GM21786 (cell line): ENCODE results near the gene TMEM233.
"Not testable (repeated sequence)": the region's sequence is repeated elsewhere in the genome, so short reads cannot be mapped to it uniquely, and the experiment has no call there.

Experiments
- ATAC-seq: cut with Tn5 transposase; IDR thresholded peaks from one replicate; pipeline ENCODE4 v1.9.1; 2021; ENCODE audit not compliant: unreplicated experiment

TMEM233 gene

GRCh38 chr12:119603767-119604166 lies 10.2 kb downstream of the TMEM233 start:
- ATAC-seq: no peak

GRCh38 chr12:119609358-119609757 lies 15.8 kb downstream of the TMEM233 start:
- ATAC-seq: no peak

- no peak for ATAC-seq
Observed at GRCh38 chr12:119613319-119613936, 19.9 kb downstream of the TMEM233 start.

- no peak for ATAC-seq
Observed at GRCh38 chr12:119614705-119615104, 21.1 kb downstream of the TMEM233 start.

GRCh38 chr12:119615518-119616475 lies 22.2 kb downstream of the TMEM233 start:
- ATAC-seq: no peak

- ATAC-seq: not testable (repeated sequence)
Observed at GRCh38 chr12:119618328-119618896, 24.8 kb downstream of the TMEM233 start.

- ATAC-seq: no peak
Observed at GRCh38 chr12:119620490-119620889, 26.9 kb downstream of the TMEM233 start.

- ATAC-seq: no peak
Observed at GRCh38 chr12:119621878-119622277, 28.3 kb downstream of the TMEM233 start.

GRCh38 chr12:119624966-119625365 lies 31.4 kb downstream of the TMEM233 start:
- ATAC-seq: no peak

GRCh38 chr12:119627019-119627643 lies 33.6 kb downstream of the TMEM233 start:
- ATAC-seq: no peak

GRCh38 chr12:119627686-119628085 lies 34.1 kb downstream of the TMEM233 start:
- ATAC-seq: no peak

GRCh38 chr12:119630223-119630780 lies 36.7 kb downstream of the TMEM233 start:
- ATAC-seq: no peak

GRCh38 chr12:119630962-119631550 lies 37.5 kb downstream of the TMEM233 start:
- no peak for ATAC-seq

- ATAC-seq: no peak
Observed at GRCh38 chr12:119631930-119632678, 38.5 kb downstream of the TMEM233 start.

GRCh38 chr12:119634743-119635142 lies 41.2 kb downstream of the TMEM233 start:
- no peak for ATAC-seq

GRCh38 chr12:119642986-119643385 lies 49.4 kb downstream of the TMEM233 start:
- ATAC-seq: no peak

GRCh38 chr12:119644930-119645329 lies 51.4 kb downstream of the TMEM233 start:
- no peak for ATAC-seq

GRCh38 chr12:119645535-119646059 lies 52.0 kb downstream of the TMEM233 start:
- no peak for ATAC-seq

- ATAC-seq: no peak
Observed at GRCh38 chr12:119649202-119649808, 55.7 kb downstream of the TMEM233 start.
